ENCODE data around the gene PHF10.
"Not testable (repeated sequence)": the region's sequence is repeated elsewhere in the genome, so short reads cannot be mapped to it uniquely, and the experiment has no call there.

PHF10 gene

DNA sequence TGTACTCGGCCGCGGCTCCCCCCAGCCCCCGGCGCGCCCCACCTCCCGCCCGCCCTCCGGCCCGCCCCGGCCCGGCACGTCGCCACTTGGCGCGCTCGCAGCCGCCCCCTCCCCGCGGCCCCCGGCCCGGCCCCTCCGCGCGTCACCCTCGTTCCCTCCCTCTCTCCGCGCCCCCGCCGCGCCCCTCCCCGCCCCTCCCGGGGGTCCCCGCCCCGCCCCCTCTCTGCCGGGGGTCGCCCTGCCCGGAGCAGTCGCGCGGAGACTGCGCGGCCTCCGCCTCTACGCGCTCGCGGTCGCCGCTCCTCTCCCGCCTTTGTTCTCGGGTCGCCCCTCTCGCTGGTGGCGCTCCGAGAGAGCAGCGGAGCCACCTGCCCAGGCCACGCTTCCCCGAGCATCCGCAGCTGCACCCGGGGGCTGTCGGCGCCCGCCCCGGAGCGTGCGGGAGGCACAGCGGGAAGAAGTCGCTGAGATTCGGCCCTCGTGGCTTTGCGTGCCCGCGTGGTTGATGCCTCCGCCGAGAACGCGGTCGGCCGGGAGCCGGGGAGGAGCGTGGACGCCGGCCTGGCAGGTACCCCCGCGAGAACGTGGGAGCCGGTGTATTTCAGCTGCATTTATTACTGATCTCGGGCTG, at the start of gene PHF10:
TSS of gene PHF10 (minus strand) at position 7 of the 631 bp plus-strand sequence. CDS start 569 bp downstream, outside the sequence.
- peak in 3 of 4 experiments; percentile 62 to 66 (median 63) for DNase-seq (ENCODE audit: low read depth in 4 of 4, low spot score in 1 of 4)

DNA sequence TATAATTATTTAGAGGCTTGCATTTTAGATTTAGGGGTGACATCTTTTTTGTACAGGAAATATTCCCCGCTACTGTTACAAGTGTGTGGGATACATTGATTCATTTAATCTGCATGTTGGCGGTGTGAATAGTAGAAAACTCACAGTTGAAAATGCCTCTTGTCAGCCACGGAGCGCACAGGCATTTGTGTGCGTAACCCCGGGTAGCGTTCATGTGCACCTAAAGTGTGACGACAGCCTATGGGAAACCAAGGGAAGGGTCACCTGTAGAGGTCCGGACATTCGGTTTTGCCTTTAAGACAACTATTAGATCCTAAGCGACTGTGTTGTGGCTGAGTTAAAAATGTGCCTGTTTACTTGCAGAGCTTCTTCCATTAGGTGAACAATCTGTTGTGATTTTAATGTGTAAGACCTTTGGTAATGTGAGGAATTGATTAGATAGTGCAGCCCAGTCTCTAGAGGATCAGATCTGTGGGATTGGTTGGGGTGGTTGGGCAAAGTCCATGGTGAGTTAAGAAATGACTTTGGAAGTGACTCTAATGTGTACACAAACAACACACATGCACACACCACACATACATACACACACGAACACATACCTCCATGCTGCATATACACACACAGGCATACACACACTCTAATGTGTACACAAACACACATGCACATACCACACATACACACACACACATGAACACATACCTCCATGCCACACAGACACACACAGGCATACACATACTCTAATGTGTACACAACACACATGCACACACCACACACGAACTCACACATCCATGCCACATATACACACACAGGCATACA, 42.8 kb upstream of the PHF10 start:
- DNase-seq (ENCODE audit: low read depth in 4 of 4, low spot score in 1 of 4) = no peak

- DNase-seq (ENCODE audit: low read depth in 4 of 4, low spot score in 1 of 4) = no peak
These were observed 41.9 kb upstream of the PHF10 start for GRCh38 chr6:169766232-169766631.

DNA sequence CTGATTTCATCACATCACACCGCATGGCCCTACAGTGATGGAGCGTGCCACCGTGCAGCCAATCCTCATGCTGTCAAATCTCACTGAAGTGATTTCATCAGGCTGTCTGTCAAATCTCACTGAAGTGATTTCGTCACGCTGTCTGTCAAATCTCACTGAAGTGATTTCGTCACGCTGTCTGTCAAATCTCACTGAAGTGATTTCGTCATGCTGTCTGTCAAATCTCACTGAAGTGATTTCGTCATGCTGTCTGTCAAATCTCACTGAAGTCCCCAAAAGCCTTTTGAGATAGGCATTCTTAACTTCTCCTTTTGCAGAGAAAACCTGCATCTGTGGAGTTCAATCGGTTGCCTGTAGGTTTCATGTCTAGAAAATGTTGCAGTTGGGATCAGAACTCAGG, 41.5 kb upstream of the PHF10 start:
- DNase-seq (ENCODE audit: low read depth in 4 of 4, low spot score in 1 of 4) = not testable (repeated sequence)

GRCh38 chr6:169763881-169764280, 39.6 kb upstream of the PHF10 start:
- no peak for DNase-seq (ENCODE audit: low read depth in 4 of 4, low spot score in 1 of 4)

DNA sequence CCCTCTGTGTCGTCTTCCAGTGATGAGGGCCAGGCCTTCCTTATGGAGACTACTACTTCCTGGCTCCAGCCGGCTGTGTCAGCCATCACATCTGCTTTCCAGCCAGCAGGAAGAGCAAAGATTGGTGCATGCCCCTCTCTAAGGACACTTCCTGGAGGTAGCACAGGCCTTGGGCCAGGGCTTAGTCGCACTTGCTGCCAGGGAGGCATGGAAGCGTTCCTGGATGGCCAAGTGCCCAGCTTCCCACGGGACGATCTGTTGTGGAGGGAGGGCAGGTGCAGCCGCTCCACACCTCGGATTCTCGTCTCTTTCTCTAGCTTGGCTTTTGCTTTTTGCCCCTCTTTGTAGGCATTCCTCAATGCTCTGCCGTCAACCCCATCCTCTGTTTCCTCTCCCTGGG, 39.0 kb upstream of the PHF10 start:
- no peak for DNase-seq (ENCODE audit: low read depth in 4 of 4, low spot score in 1 of 4)

- DNase-seq (ENCODE audit: low read depth in 4 of 4, low spot score in 1 of 4) = no peak
These were observed 30.9 kb upstream of the PHF10 start for GRCh38 chr6:169755162-169755561.

DNA sequence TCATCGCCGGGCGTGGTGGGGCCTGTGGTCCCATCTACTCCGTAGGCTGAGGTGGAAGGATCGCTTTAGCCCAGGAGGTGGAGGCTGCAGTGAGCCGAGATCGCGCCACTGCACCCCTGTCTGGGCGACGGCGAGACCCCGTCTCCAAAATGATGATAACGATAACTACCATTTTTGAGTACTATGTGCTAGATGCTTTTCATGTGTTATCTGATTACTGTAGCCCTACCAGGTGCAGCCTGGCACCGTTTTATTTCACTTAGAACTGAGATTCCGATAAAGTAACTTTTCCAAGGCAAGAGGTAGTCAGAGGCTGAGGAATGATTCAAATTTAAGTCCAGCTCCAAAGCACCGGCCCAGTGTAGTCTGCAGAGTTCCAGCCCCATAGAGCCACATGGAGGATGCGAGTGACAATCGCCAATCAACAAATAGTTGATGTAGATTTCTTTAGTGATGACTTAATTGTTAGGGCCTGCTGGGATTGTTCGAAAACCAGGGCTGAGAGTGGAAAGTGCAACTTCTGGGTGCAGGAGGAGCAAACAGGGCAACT, 27.8 kb upstream of the PHF10 start:
- no peak for DNase-seq (ENCODE audit: low read depth in 4 of 4, low spot score in 1 of 4)

DNA sequence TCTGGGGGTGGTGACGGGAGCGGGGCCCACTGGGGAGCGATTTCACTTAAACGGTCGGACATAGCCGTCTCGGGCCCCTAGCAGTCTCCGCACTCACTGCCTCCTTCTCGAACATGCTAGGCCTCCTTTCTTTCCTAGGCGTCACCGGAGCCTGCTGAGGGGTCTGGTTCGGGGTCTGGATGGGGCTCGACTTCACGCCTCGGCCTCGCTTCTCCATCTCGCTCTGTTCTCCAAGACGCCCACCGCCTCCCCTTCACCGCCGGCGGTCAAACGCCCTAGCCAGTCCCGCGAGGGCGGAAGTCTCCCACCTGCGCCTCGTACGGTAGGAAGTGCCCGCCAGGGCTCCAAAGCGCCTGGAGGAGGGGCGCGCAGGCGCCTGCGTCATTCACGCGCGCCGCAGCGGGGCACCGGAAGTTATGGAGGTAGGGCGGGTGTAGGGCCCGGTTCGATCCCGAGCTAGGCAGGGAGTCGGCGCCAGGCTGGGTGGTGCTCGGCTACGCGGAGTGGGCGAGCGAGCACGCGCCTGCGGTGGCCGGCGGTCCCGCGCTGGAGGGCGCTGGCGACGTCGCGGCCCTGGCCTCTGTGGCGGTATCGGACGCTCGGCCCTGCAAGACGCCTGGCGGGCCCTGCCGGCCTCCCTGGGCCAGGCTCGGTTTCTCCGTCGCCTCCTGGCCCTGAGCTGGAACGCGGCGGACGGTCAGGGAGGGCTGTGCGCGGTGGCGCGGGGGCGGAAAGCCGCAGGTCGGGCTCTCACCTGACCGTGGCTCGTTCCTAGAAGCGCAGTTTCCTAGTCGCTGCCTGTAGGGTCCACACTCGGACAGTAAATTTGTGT, 27.2 kb upstream of the PHF10 start, which contains the start of the genes DYNLT2 and ERMARD:
TSS of gene DYNLT2 (minus strand) at position 331 of the 832 bp plus-strand sequence. CDS start at position 217, 114 bp downstream.
TSS of gene ERMARD (plus strand) at position 381 of the 832 bp plus-strand sequence. CDS start at position 417, 36 bp downstream.
- peak; percentile 81 to 92 (median 90) for DNase-seq (ENCODE audit: low read depth in 4 of 4, low spot score in 1 of 4)

- no peak for DNase-seq (ENCODE audit: low read depth in 4 of 4, low spot score in 1 of 4)
These were observed 22.3 kb upstream of the PHF10 start for GRCh38 chr6:169746556-169746955.

- DNase-seq (ENCODE audit: low read depth in 4 of 4, low spot score in 1 of 4) = no peak
These were observed 21.1 kb upstream of the PHF10 start for GRCh38 chr6:169745405-169745804.

GRCh38 chr6:169741344-169741743, 17.0 kb upstream of the PHF10 start:
- DNase-seq (ENCODE audit: low read depth in 4 of 4, low spot score in 1 of 4) = no peak

DNA sequence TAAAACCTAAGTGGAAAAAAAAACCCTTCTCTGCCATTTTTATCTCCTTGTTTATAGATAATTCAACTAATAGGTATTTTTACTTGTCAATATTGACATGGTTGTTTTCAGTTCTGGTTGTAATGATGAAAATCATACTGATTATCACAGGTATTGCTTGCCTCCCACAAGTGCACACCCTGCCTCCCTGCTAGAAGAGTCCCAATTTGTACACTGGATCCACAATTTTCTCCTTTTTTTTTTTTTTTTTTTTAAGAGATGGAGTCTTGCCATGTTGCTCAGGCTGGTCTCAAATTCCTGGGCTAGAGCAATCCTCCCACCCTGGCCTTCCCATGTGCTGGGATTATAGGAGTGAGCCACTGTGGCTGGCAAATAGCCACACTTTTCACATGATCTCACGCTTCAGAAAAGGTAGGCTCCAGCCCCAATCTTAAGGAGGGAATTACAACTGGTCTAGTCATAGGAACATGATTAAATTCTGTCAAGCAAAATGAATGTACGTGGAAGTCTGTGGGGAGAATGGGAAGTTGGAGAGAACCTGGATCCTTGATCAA, 14.8 kb upstream of the PHF10 start:
- DNase-seq (ENCODE audit: low read depth in 4 of 4, low spot score in 1 of 4) = no peak

DNA sequence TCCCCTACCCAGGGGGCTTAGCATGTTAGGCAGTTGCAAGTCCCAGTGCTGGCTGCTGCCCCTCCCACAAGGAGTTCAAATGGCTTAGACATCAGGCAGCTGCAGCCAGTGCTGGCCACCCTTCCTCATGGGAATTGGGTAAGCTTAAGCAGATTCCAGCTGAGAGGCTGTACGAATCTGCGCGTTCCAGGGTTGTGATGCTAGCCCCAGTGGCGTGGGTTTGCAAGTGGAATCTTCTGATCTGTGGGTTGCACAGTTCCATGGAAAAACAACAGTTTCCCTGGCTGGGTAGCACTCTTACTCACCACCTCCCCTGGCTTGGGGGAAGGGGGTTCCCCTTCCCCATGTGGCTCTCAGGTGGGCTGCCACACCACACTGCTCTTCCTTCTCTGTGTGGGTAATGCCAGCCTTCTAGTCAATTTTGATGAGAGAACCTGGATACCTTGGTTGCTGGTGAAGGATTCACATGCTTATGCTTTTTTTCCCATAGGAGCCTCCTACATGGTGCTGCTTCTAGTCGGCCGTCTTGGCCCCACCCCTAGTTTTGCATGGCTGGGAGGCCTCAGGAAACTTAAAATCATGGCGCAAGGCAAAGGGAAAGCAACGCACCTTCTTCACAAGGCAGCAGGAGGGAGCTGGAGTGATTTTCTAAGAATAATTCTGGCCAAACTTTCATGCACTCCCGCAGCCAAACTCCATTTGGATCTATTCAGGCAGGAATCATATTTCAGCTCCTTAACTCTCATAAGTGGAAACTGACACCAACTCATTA, 14.1 kb upstream of the PHF10 start:
- DNase-seq (ENCODE audit: low read depth in 4 of 4, low spot score in 1 of 4) = no peak

DNA sequence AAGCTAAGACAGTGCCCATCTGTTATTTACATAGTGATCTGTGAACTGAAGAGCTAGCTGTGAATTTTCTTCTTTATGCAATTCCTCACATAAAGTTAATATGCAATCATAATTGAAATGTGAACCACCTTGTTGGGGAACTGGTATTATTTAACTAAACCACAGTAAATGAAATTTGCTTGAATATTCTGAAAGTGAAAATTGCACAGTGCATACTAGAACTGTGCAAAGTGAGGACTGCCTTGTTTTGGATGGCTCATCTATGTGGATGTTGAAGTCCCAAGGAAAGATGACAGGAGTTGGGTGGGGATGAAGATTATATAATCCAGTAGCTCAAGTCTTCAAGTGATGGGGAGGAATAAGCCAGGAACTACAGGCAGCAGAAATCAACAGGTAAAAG, 5.7 kb upstream of the PHF10 start:
- no peak for DNase-seq (ENCODE audit: low read depth in 4 of 4, low spot score in 1 of 4)

GRCh38 chr6:169726963-169727362, 2.7 kb upstream of the PHF10 start:
- no peak for DNase-seq (ENCODE audit: low read depth in 4 of 4, low spot score in 1 of 4)

- no peak for DNase-seq (ENCODE audit: low read depth in 4 of 4, low spot score in 1 of 4)
These were observed 1.7 kb upstream of the PHF10 start for GRCh38 chr6:169726049-169726400.

GRCh38 chr6:169725125-169726048, 1.1 kb upstream of the PHF10 start:
- DNase-seq (ENCODE audit: low read depth in 4 of 4, low spot score in 1 of 4) = peak in 1 of 4 experiments; percentile 3

DNA sequence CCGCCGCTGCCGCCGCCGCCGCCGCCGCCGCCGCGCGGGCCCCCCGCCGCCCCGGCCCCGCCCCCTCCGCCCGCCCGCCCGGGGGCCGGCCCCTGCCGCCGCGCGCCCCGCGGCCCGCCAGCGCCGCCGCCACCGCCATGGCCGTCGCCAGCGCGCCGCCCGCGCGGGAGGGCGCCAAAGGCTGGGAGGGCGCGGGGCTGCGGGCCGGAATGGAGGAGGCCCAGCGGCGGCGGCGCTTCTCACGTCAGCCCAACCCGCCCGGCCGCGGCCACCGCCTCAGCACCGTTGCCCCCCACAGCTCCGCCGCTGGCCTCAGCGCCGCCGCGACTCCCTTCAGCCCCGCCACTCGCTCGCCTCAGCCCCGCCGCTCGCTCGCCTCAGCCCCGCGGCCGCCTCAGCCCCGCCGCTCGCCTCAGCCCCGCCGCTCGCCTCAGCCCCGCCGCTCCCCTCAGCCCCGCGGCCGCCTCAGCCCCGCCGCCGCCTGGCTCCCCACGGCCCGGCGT, 258 bp downstream of the PHF10 start:
- DNase-seq (ENCODE audit: low read depth in 4 of 4, low spot score in 1 of 4) = peak in 2 of 4 experiments; percentile 13 to 16

All from stimulated activated CD4-positive, alpha-beta T cell treated with anti-CD3 and anti-CD28 coated beads, Interleukin-1b, Interleukin-23, amount 100 ng/mL, for 24 hours (primary cell).